Measurements from ENCODE around the gene GPR68.
"Not testable (repeated sequence)": the region's sequence is repeated elsewhere in the genome, so short reads cannot be mapped to it uniquely, and the experiment has no call there.

DNA sequence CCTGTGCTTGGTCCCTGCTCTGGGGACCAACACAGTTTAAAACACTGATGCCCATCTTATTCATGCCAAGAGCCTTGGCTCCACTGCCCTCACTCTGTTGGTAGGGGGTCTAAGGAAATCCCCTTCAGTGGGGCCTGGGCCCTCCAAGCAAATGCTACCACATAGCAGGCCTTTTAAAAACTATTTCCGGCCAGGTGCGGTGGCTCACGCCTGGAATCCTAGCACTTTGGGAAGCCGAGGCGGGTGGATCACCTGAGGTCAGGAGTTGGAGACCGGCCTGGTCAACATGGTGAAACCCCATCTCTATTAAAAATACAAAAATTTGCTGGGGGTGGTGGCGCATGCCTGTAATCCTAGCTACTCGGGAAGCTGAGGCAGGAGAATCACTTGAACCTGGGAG is 1.1 kb upstream of the GPR68 start:
- TF ChIP-seq, protein P1, sequence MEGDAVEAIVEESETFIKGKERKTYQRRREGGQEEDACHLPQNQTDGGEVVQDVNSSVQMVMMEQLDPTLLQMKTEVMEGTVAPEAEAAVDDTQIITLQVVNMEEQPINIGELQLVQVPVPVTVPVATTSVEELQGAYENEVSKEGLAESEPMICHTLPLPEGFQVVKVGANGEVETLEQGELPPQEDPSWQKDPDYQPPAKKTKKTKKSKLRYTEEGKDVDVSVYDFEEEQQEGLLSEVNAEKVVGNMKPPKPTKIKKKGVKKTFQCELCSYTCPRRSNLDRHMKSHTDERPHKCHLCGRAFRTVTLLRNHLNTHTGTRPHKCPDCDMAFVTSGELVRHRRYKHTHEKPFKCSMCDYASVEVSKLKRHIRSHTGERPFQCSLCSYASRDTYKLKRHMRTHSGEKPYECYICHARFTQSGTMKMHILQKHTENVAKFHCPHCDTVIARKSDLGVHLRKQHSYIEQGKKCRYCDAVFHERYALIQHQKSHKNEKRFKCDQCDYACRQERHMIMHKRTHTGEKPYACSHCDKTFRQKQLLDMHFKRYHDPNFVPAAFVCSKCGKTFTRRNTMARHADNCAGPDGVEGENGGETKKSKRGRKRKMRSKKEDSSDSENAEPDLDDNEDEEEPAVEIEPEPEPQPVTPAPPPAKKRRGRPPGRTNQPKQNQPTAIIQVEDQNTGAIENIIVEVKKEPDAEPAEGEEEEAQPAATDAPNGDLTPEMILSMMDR (IDR thresholded peaks at IDR 0.05), result not testable (repeated sequence)
- TF ChIP-seq POLR2A (IDR thresholded peaks at IDR 0.05), result not testable (repeated sequence)
